GM19467 (cell line): ENCODE data around the gene RPUSD2.

Experiments used
- ATAC-seq: cut with Tn5 transposase; IDR thresholded peaks from one replicate; pipeline ENCODE4 v1.9.1; 2021; ENCODE audit warnings: mild to moderate bottlenecking, moderate library complexity; ENCODE audit not compliant: unreplicated experiment

Gene RPUSD2, protein sequence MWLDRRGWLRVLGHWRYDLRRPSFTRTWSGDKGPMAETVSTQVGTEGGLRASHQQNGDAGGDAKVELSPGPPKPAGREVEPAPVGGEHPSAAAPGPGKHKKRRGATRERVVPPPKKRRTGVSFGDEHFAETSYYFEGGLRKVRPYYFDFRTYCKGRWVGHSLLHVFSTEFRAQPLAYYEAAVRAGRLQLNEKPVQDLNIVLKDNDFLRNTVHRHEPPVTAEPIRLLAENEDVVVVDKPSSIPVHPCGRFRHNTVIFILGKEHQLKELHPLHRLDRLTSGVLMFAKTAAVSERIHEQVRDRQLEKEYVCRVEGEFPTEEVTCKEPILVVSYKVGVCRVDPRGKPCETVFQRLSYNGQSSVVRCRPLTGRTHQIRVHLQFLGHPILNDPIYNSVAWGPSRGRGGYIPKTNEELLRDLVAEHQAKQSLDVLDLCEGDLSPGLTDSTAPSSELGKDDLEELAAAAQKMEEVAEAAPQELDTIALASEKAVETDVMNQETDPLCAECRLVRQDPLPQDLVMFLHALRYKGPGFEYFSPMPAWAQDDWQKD

DNA sequence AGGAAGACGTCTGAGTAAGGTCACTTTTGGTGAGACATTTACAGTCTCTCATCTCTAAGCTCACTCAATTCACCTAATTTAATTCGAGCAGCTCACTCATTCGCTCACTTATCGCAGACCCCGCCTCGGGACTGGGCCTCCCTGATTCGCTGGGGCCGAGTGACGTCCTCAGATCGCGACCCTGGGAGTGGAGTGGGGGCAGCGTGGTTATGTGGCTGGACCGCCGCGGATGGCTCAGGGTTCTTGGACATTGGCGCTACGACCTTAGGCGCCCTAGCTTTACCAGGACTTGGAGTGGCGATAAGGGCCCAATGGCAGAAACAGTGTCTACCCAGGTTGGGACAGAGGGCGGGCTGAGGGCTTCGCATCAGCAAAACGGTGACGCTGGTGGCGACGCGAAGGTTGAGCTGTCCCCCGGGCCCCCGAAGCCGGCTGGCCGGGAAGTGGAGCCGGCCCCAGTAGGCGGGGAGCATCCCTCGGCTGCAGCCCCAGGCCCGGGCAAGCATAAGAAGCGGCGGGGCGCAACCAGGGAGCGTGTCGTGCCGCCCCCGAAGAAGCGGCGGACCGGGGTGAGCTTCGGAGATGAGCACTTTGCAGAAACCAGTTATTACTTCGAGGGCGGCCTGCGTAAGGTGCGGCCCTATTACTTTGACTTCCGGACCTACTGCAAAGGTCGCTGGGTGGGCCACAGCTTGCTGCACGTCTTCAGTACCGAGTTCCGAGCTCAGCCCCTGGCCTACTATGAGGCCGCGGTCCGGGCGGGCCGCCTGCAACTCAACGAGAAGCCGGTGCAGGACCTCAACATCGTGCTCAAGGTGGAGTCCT lies at the start of gene RPUSD2:
Gene RPUSD2 (plus strand): TSS at position 171 of the 825 bp plus-strand sequence. CDS start 39 bp downstream, at position 210.
- peak; percentile 45 for ATAC-seq

DNA sequence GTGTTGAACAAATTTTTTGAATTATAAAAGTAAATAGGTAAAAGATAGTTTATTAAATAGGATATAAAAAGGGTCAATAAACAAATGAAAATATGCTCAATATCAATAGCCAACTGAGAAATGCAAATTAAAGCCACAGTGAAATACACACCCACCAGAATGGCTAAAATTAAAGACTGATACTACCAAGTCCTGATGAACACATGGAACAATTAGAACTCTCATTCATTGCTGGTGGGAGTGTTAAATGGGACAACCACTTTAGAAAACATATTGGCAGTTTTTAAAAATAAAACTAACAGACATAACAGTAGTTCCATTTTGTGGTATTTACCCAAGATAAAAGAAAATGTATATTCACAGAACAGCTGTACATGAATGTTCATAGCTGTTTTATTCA lies 45.5 kb upstream of the RPUSD2 start:
- no peak for ATAC-seq

DNA sequence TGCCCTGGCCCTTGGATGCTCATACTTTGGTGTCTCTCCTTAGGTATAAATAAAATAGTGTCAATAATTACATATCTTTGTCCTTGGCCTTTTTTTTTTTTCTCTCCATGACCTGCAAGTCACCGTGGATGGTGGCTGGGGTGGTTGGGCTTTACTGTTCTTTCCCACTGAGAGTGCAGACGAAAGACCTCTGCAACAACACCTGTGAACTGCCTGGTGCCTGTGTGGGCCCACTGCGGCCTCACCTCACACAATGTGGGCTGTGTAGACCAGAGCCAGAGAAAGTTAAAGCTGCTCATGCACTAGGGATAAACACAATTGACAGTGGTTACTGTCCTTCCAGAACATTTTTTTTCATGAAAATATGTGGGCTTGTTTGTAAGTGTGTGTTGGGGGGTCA lies 43.2 kb upstream of the RPUSD2 start:
- no peak for ATAC-seq

DNA sequence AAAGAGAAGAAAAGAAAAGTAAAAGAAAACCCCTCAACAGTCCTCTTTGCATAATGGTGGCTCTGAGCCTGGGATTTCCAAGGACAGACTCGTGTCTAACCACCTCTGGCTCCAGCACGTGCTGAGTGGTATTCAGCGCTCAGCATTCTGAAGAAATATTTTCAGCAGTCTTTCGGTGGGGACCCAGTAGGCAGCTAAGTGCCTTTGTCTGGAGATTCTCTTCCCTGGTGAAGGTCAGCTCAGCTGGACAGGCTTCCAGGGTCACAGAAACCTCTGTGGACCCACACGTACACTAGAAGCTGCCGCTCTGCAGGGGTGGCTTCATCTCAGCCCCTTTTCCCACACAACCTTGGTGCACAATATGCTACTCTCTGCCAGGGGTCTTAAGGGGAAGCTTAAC lies 40.3 kb upstream of the RPUSD2 start:
- no peak for ATAC-seq

DNA sequence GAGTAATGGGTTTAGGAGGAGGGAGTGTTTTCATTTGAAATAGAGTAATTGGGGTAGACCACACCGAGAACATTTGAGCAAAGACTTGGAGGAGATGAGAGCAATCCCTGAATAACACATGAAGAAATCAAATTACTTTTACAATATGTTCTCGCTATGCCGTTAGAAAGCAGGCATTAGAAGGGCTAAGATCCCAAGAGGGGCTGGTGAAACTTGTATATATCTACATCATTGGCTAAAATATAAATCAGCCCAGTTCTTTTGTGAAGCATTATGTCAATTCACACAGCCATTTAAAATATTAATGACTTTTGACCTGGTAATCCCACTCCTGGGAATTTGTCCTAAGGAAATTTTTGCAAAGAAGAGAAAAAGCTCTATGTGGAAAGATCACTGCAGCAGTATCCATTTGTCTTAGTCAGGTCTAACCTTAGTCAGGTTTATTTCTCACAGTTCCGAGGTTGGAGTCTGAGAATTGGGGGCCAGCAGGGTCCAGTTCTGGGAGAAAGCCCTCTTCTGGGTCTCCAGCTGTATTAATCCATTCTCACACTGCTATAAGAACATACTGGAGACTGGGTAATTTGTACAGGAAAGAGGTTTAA lies 35.2 kb upstream of the RPUSD2 start:
- no peak for ATAC-seq

DNA sequence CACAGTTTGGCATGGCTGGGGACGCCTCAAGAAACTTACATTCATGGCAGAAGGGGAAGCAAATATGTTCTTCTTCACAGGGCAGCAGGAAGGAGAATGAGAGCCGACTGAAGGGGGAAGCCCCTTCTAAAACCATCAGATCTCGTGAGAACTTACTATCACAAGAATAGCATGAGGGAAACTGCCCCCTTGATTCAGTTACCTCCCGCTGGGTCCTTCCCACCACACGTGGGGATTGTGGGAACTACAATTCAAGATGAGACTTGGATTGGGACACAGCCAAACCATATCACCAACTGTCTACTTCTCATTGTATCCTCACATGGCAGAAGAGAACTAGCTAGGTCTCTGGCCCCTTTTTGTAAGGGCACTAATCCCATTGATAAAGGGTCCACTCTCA lies 34.7 kb upstream of the RPUSD2 start:
- ATAC-seq = no peak

DNA sequence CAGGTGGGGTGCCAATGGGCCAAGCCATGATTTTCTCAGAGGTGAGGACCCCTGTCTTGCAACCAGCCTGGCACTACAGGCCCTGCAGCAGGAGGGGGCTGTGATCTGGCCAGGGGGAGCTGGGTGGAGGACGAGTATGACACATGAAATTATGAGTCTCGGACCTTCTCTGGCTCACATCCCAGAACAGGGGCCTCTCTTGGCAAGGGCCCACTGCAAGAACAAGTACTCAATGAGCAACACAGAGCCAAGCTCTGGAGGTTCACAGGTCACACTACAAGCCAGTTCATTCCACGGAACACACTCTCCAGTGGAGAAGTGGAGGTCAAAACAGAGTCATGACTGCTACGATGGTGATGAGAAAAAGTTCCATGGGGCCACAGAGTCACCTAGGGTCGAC lies 32.6 kb upstream of the RPUSD2 start:
- no peak for ATAC-seq

DNA sequence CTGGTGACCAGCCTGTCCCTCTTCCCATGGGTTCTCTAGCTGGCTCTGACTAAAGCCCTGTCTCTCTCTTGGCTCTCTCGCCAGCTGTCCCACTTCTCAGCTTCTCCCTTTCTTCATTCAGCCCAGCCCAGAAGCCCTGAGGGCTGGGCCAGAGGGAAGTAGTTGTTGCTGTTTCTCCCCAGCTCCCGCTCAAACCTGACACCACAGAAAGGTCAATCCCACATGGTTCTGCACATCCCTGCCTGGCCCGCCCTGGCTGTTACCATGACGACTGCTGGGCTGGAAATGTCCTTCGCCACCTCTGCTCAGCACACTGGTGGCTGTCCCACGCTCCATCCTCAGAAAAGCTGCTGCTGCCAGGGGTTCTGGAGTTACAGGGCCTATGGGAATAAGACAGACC lies 30.1 kb upstream of the RPUSD2 start:
- no peak for ATAC-seq

DNA sequence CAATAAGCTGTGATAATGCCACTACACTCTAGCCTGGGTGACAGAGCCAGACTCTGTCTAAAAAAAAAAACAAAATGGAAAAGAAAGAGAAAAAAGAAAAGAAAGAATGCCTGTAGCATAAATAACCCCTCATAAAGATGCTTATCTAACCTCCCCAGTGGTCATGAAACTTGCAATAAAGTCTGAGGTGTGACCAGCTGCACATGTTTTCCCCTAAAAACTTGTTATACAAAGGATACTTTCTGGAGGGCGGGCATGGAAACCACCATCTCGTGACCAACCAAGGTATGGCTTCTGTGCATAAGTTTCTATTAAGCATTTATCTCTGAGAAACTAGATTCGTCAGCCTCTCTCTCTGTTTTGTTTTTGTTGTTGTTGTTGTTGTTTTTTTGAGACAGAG lies 26.0 kb upstream of the RPUSD2 start:
- no peak for ATAC-seq

DNA sequence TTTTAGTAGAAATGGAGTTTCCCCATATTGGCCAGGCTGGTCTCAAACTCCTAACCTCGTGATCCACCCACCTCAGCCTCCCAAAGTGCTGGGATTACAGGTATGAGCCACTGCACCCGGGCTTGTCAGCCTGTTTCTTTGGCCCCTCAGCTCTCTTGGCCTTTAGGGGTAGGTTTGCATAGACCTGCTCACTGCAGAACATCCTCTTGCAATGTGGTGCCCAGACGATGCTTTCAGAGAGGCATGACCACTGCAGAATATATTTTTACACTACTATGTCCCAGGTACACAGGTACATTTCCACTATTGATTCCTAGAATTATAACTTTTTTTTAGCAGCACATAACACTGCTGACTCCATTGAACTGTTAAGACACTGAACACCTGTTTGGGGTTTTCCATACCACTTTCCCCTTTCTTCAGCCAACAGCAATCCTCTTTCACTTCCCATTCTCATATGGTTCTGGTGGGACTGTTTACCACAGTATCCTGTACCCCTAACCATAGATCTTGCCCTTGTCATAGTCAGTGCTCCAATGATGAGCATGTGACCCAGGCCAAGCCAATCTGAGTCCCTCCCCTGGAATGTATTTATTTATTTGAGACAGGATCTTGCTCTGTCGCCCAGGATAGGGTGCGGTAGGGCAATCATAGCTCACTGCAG lies 25.3 kb upstream of the RPUSD2 start:
- ATAC-seq = peak; percentile 46

DNA sequence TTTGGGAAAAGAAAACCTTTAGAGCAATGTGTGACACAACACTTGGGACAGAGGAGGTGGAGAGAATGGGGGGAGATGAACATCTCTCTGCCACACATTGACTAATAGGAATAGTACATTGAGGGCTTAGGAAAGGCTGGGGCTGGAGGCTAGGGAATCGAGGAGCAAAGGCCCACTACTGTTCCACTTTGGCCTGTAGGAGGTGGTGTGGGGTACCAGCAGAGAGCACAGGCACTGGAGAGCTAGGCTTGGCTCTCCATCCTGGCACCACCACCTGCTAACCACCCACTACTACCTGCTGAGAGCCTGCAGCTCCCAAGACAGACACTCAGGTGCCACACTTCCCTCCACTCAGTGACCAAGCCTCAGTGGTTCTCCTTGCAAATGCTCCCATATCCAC lies 23.6 kb upstream of the RPUSD2 start:
- no peak for ATAC-seq

DNA sequence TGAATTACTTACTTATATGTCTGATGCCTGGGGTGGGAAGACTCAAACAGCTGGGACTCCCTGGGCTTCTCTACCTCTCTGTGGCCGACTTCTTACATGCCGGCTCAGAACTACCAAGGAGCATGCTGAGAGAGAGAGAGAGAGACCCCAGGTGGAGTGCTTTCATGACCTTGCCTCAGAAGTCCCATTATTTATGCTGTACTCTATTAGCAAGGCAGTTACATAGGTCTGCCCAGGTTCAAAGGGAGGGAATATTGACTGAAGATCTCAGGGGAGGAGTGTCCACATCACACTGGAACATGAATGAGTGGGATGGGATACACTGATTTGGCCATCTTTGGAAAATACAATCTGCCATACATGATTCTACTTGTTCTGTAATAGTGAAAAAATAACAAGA lies 20.5 kb upstream of the RPUSD2 start:
- no peak for ATAC-seq

DNA sequence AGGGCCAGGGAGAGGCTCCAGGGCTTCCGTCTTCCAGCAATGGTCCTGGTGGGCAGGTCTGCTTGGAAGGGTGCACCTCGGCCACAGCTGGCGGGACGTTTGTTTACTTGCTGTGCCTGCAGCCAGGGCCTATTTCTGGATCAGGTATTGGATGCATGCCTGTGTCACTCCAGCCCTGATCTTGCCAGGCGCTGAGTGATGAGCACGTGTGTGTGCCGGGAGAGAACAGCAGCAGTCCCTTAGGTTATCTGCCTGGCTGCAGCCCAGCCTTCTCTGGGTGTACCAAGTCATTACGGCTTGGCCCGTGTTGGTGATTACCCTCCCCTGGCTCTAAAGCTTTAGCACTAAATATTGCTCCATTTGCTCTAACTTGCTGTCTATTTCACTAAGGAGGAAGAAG lies 19.2 kb upstream of the RPUSD2 start:
- ATAC-seq = no peak

DNA sequence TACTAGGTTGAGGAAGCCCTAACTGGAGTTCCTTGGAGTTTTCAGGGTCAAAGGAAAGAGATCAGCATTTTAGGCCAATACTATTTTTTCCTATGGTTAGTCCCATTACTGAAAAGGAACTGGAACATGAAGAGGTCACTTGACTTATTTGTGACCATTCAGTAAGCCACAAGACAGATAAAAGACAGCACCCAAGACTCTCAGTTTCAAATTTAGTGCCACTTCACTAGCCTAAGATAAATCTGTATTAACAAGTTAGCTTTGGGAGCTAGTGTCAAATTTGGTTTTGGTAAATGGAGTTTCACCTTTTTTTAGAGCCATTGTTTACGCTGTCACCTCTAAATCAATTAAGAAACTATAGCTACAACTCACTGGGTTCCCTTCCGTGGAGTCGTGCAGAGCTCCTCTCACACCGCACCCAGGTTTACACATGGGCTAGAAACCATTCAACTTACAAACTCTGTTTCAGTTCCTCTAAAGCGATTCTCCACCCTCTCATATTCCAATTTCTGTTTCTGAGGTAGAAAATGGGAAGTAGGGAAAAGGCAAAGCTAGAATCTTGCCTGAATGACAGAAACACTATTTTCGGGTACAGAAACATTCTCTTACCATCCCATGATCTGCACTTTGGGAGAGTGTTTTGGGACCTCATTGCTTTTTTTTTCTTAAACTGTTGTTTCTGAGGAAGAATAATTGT lies 18.6 kb upstream of the RPUSD2 start:
- ATAC-seq = peak; percentile 64

DNA sequence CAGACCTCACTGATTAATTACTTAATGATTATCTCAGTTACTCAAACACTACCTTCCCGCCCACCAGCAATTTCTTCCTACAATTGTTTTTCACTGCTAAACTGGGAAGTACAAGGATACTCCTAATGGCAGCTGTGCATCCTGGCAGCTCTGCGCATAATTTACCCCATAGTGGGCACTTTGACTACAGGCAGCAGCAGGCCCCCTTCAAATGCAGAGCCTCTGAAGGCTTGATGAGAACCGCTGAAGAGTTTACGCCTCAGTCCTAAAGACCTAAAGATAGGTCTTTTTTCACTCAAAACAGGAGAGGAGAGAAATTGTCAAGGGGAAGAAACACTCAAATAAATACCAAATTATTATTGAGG lies 15.0 kb upstream of the RPUSD2 start:
- ATAC-seq = no peak

DNA sequence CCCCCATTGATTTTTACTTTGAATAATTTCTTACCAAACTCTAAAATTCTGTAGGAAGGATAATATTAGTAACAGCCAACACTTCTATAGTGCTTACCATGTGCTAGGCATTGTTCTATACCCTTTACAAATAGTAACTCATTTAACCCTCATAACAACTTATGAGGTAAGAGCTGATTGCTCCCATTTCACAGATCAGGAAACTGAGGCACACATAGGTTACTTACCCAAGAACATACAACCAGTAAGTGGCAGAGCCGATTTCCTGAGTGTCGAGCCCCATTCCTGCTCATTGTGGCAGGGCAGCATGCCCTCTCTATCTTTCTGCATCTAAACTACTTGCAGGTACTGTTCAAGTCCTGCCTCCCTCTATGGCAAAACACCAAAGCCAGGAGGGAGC lies 13.2 kb upstream of the RPUSD2 start:
- no peak for ATAC-seq

DNA sequence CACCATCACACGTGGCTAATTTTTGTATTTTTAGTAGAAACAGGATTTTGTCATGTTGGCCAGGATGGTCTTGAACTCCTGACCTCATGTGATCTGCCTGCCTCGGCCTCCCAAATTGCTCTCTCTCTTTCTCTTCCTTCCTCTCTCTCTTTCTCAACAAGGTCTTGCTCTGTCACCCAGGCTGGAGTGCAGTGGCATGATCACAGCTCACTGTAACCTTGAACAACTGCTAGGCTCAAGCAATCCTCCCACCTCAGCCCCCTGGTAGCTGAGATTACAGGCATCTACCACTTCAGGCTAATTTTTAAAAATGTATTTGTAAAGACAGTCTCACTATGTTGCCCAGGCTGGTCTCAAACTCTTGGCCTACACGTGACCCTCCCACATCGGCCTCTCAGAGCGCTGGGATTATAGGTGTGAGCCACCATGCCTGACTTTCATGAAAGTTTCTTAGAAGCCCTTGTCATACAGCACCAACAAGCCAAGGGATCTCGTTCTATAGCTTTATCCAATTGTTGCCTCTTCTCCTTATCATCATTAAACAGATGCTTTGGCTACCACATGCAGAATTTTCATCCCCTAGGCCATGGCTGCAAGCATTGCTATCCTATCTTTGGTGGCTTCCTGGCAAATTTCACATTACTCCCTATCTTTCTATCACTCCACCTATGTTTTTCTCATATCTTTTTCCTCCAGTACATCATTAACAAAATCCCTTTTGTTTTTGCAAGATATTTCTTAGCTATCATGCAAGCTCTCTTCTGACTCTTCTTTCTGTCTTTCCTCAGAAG lies 10.0 kb upstream of the RPUSD2 start:
- ATAC-seq = no peak

DNA sequence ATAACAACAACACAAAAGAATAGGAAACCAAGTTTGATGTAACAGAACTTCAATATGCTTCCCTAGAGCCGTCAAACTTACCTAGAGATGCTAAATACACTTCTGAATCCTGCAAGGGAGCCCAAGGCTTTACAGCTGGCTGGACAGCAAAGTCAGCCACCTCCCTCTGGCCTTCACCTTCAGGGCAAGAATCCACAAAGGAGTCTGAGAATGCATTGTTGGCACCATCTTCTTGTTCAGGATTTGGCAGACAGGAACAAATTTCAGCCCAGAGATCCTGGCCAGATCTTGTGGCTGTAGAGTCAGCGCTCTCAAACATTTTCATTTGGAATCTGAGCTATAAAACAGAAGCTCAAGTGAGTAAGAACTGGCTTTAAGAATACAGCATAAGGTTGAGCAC lies 6.4 kb upstream of the RPUSD2 start:
- no peak for ATAC-seq

DNA sequence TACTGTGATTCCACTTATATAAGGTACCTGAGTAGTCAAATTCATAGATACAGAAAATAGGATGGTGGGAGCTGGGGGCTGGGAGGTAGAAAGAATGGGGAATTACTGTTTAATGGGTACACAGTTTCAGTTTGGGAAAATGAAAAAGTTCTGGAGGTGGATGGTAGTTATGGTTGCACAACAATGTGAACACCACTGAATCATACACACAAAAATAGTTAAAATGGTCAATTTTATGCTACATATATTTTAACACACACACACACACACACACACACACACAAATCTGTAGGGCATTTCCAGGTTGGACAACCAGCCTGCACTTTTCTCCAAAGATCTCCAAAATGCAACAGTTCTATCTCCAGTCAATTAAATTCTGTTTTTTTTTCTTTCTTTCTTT lies 5.7 kb upstream of the RPUSD2 start:
- ATAC-seq = no peak
